COLO668 (cell line): ENCODE measurements around the gene EPS8.
"Not testable (repeated sequence)": the region's sequence is repeated elsewhere in the genome, so short reads cannot be mapped to it uniquely, and the experiment has no call there.

ENCODE experiments used
- DNase-seq: peaks from one replicate; lab custom pipeline; 2025; ENCODE audit not compliant: unreplicated experiment; lab: John Stamatoyannopoulos, UW

Gene EPS8

GRCh38 chr12:15757553-15758255 is 31.5 kb downstream of the EPS8 start:
- DNase-seq, result no peak

- DNase-seq, result no peak
These were observed 32.4 kb downstream of the EPS8 start for GRCh38 chr12:15756822-15757221.

- DNase-seq, result no peak
These were observed 35.0 kb downstream of the EPS8 start for GRCh38 chr12:15754233-15754632.

- no peak for DNase-seq
These were observed 36.4 kb downstream of the EPS8 start for GRCh38 chr12:15752785-15753184.

- no peak for DNase-seq
These were observed 37.4 kb downstream of the EPS8 start for GRCh38 chr12:15751741-15752140.

- no peak for DNase-seq
These were observed 39.3 kb downstream of the EPS8 start for GRCh38 chr12:15749937-15750336.

GRCh38 chr12:15741870-15742269 is 47.3 kb downstream of the EPS8 start:
- not testable (repeated sequence) for DNase-seq

- no peak for DNase-seq
These were observed 48.1 kb downstream of the EPS8 start for GRCh38 chr12:15741082-15741481.

- not testable (repeated sequence) for DNase-seq
These were observed 48.8 kb downstream of the EPS8 start for GRCh38 chr12:15740389-15740788.

GRCh38 chr12:15738438-15739015 is 50.7 kb downstream of the EPS8 start:
- DNase-seq, result no peak

GRCh38 chr12:15735837-15736615 is 53.2 kb downstream of the EPS8 start:
- no peak for DNase-seq

- DNase-seq, result no peak
These were observed 56.1 kb downstream of the EPS8 start for GRCh38 chr12:15733136-15733535.

GRCh38 chr12:15732341-15733061 is 56.7 kb downstream of the EPS8 start:
- no peak for DNase-seq

- DNase-seq, result no peak
These were observed 57.2 kb downstream of the EPS8 start for GRCh38 chr12:15731940-15732339.

GRCh38 chr12:15729097-15729496 is 60.1 kb downstream of the EPS8 start:
- DNase-seq, result no peak

GRCh38 chr12:15728118-15728598 is 61.0 kb downstream of the EPS8 start:
- DNase-seq, result no peak

GRCh38 chr12:15726878-15727150 is 62.4 kb downstream of the EPS8 start:
- DNase-seq, result no peak

GRCh38 chr12:15726027-15726877 is 62.9 kb downstream of the EPS8 start:
- no peak for DNase-seq

GRCh38 chr12:15722951-15723350 is 66.2 kb downstream of the EPS8 start:
- DNase-seq, result no peak

GRCh38 chr12:15721316-15722115 is 67.7 kb downstream of the EPS8 start:
- DNase-seq, result no peak
